HL-60 (cell line): ENCODE measurements around the gene HTR1E.
"Not testable (repeated sequence)": the region's sequence is repeated elsewhere in the genome, so short reads cannot be mapped to it uniquely, and the experiment has no call there.

Source experiments
- DNase-seq, 2 experiments: peaks; one replicate each; pipeline ENCODE4 v3.0.0-alpha.2; 2010 to 2020; ENCODE audit warnings: low read depth in 1 of 2, low spot score in 1 of 2
- H3K27ac ChIP-seq: fragments of 250-450 bp; sonication (Bioruptor Pico); replicated peaks from 2 replicates; pipeline ENCODE4 v1.5.1; 2020; ENCODE audit warnings: mild to moderate bottlenecking, moderate library complexity
- H3K27me3 ChIP-seq: fragments of 250-450 bp; sonication (Bioruptor Pico); 2 replicates; pipeline ENCODE4 v1.5.1; 2021; ENCODE audit warnings: mild to moderate bottlenecking, moderate library complexity; ENCODE audit not compliant: insufficient read depth, poor library complexity, severe bottlenecking
- H3K4me3 ChIP-seq: replicated peaks from 2 replicates; pipeline ENCODE4 v1.5.1; 2011; ENCODE audit warnings: mild to moderate bottlenecking, control low read depth, low read length; ENCODE audit not compliant: insufficient read depth
- CTCF ChIP-seq: IDR thresholded peaks from one replicate; pipeline ENCODE4 v1.5.1; 2011; ENCODE audit warnings: low read length, control low read depth, inconsistent platforms; ENCODE audit not compliant: insufficient read depth
- GABPA ChIP-seq: IDR thresholded peaks from 2 replicates; pipeline ENCODE4 v1.6.1; 2012; ENCODE audit warnings: low read depth
- POLR2AphosphoS5 ChIP-seq: IDR thresholded peaks from 2 replicates; pipeline ENCODE4 v1.6.1; 2012; ENCODE audit warnings: low read depth
- REST ChIP-seq: IDR thresholded peaks from 2 replicates; pipeline ENCODE4 v1.6.1; 2012; ENCODE audit warnings: low read depth; ENCODE audit not compliant: insufficient replicate concordance
- SPI1 ChIP-seq: IDR thresholded peaks from 2 replicates; pipeline ENCODE4 v1.6.1; 2012; ENCODE audit warnings: low read depth, mild to moderate bottlenecking, borderline replicate concordance

The HTR1E gene

GRCh38 chr6:86978251-86978650, 40.9 kb downstream of the HTR1E start:
- no peak overlapping the region for H3K4me3 ChIP-seq
- no peak for DNase-seq
- no peak overlapping the region for H3K27ac ChIP-seq
- H3K27me3 ChIP-seq, result peaks cover 3% of the 10 kb centered on the region
- no peak for TF ChIP-seq POLR2AphosphoS5
- TF ChIP-seq REST, result no peak
- no peak for TF ChIP-seq SPI1
- TF ChIP-seq CTCF, result no peak
- TF ChIP-seq GABPA, result no peak

GRCh38 chr6:87001494-87001893, 64.2 kb downstream of the HTR1E start:
- DNase-seq, result no peak
- H3K27ac ChIP-seq, result no peak overlapping the region
- H3K4me3 ChIP-seq, result no peak overlapping the region
- no peak for TF ChIP-seq SPI1
- TF ChIP-seq REST, result no peak
- TF ChIP-seq GABPA, result no peak
- no peak for TF ChIP-seq POLR2AphosphoS5
- no peak for TF ChIP-seq CTCF
- H3K27me3 ChIP-seq, result no peaks in the 10 kb centered on the region

- not testable (repeated sequence) for DNase-seq, H3K27ac ChIP-seq, H3K4me3 ChIP-seq, H3K27me3 ChIP-seq
Measured at GRCh38 chr6:87002391-87002790, 65.1 kb downstream of the HTR1E start.

GRCh38 chr6:87006541-87006940, 69.2 kb downstream of the HTR1E start:
- H3K27me3 ChIP-seq, H3K4me3 ChIP-seq, DNase-seq, H3K27ac ChIP-seq: not testable (repeated sequence)

GRCh38 chr6:87009581-87009980, 72.3 kb downstream of the HTR1E start:
- not testable (repeated sequence) for H3K27me3 ChIP-seq, DNase-seq, H3K27ac ChIP-seq, H3K4me3 ChIP-seq

GRCh38 chr6:87012035-87012434, 74.7 kb downstream of the HTR1E start:
- H3K4me3 ChIP-seq, result no peak overlapping the region
- H3K27me3 ChIP-seq, result no peaks in the 10 kb centered on the region
- TF ChIP-seq CTCF, result no peak
- no peak overlapping the region for H3K27ac ChIP-seq
- DNase-seq, result no peak
